Measurements from ENCODE around the gene DRD3.

DNA sequence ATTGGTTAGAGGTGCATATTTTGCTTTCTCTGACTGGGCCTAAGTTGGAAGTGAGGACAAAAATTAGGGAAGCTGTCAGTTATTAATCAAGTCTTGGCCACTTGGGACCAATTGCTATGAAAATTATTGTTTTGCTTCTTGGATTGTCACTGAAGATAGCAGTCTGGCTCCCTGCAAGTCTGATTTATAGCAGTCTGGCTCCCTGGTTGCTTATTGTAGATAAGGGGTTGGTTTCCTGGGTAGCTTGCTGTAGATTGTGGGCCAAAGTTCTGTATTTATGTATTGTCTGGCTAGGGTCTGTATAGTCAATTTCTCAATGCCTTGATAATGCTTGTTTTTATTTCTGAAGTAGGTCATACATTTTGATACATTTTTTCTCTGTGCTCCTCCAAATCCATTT, 13.3 kb upstream of the DRD3 start:
- TF ChIP-seq, protein P1, sequence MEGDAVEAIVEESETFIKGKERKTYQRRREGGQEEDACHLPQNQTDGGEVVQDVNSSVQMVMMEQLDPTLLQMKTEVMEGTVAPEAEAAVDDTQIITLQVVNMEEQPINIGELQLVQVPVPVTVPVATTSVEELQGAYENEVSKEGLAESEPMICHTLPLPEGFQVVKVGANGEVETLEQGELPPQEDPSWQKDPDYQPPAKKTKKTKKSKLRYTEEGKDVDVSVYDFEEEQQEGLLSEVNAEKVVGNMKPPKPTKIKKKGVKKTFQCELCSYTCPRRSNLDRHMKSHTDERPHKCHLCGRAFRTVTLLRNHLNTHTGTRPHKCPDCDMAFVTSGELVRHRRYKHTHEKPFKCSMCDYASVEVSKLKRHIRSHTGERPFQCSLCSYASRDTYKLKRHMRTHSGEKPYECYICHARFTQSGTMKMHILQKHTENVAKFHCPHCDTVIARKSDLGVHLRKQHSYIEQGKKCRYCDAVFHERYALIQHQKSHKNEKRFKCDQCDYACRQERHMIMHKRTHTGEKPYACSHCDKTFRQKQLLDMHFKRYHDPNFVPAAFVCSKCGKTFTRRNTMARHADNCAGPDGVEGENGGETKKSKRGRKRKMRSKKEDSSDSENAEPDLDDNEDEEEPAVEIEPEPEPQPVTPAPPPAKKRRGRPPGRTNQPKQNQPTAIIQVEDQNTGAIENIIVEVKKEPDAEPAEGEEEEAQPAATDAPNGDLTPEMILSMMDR (conservative IDR thresholded peaks at IDR 0.05): no peak
- TF ChIP-seq ZFX (IDR thresholded peaks at IDR 0.05): no peak
